GM12874 (cell line): ENCODE data around the gene PNLIP.

Experiments
- CTCF ChIP-seq: IDR thresholded peaks from 2 replicates; pipeline ENCODE4 v1.5.1; 2011; ENCODE audit warnings: low read depth, mild to moderate bottlenecking, control low read depth, low read length, moderate library complexity; ENCODE audit not compliant: insufficient read depth

Gene PNLIP

GRCh38 chr10:116526219-116526618 lies 19.5 kb upstream of the PNLIP start:
- TF ChIP-seq CTCF, result no peak

GRCh38 chr10:116536810-116537209 lies 8.9 kb upstream of the PNLIP start:
- TF ChIP-seq CTCF, result no peak

- TF ChIP-seq CTCF, result no peak
These were observed 7.3 kb upstream of the PNLIP start for GRCh38 chr10:116538456-116538855.

GRCh38 chr10:116538992-116539391 lies 6.7 kb upstream of the PNLIP start:
- TF ChIP-seq CTCF, result no peak

GRCh38 chr10:116540814-116541213 lies 4.9 kb upstream of the PNLIP start:
- no peak for TF ChIP-seq CTCF

GRCh38 chr10:116542007-116542677 lies 3.6 kb upstream of the PNLIP start:
- no peak for TF ChIP-seq CTCF

GRCh38 chr10:116545122-116545521 lies 609 bp upstream of the PNLIP start:
- no peak for TF ChIP-seq CTCF
